CD8-positive, alpha-beta memory T cell (primary cell): ENCODE measurements around the gene NIPAL4. TPM values are rescaled to one million over a fixed set of nuclear protein-coding genes. Genes with fewer than 3 reads are reported as not detected.

ENCODE experiments used
- CTCF ChIA-PET: fragments of 350-600 bp; sonication (Branson Sonifier 250); formaldehyde crosslinking; loops from one replicate; lab custom pipeline; 2021; ENCODE audit warnings: antibody characterized with exemption; lab: Charles Lee
- POLR2A ChIA-PET: fragments of 350-600 bp; sonication (Branson Sonifier 250); formaldehyde crosslinking; loops from one replicate; lab custom pipeline; 2021; ENCODE audit warnings: antibody characterized with exemption; lab: Charles Lee
- DNase-seq, 5 donors: peaks; one replicate each; pipeline versions ENCODE4 v3.0.0 to v3.0.0-alpha.2; 2020 to 2022; ENCODE audit warnings: mixed read lengths in 1 of 5
- H3K27ac ChIP-seq: one replicate; pipeline ENCODE4 v1.7.0; 2013; ENCODE audit warnings: low read depth, mild to moderate bottlenecking, low read length, moderate library complexity
- H3K27me3 ChIP-seq: 2 replicates; pipeline ENCODE4 v1.7.0; 2013; ENCODE audit warnings: low read length, mild to moderate bottlenecking; ENCODE audit not compliant: insufficient read depth, poor library complexity, severe bottlenecking
- H3K36me3 ChIP-seq: 2 replicates; pipeline ENCODE4 v1.7.0; 2013; ENCODE audit warnings: mild to moderate bottlenecking, low read length, moderate library complexity; ENCODE audit not compliant: insufficient read depth
- H3K4me1 ChIP-seq: 2 replicates; pipeline ENCODE4 v1.7.0; 2013; ENCODE audit warnings: mild to moderate bottlenecking, low read length, moderate library complexity; ENCODE audit not compliant: insufficient read depth
- H3K4me3 ChIP-seq: 2 replicates; pipeline ENCODE4 v1.7.0; 2013; ENCODE audit warnings: mild to moderate bottlenecking, low read length
- H3K9me3 ChIP-seq: 2 replicates; pipeline ENCODE4 v1.7.0; 2013; ENCODE audit warnings: mild to moderate bottlenecking, low read length
- H3K27ac Mint-ChIP-seq, 8 donors: one replicate each; pipeline ENCODE4 v1.8.0; 2020 to 2021; ENCODE audit warnings: mixed read lengths in 8 of 8, mild to moderate bottlenecking in 6 of 8, inconsistent platforms in 3 of 8, moderate library complexity in 3 of 8
- H3K27me3 Mint-ChIP-seq, 2 donors: one replicate each; pipeline ENCODE4 v1.8.0; 2020 to 2021; ENCODE audit warnings: mixed read lengths in 2 of 2, mild to moderate bottlenecking in 1 of 2, moderate library complexity in 1 of 2
- H3K36me3 Mint-ChIP-seq, 3 donors: one replicate each; pipeline ENCODE4 v1.8.0; 2020 to 2021; ENCODE audit warnings: mixed read lengths in 3 of 3, inconsistent platforms in 1 of 3, mild to moderate bottlenecking in 1 of 3
- H3K4me1 Mint-ChIP-seq, 3 donors: one replicate each; pipeline ENCODE4 v1.8.0; 2020 to 2021; ENCODE audit warnings: mixed read lengths in 3 of 3, inconsistent platforms in 1 of 3, mild to moderate bottlenecking in 1 of 3
- H3K4me3 Mint-ChIP-seq, 7 donors: one replicate each; pipeline ENCODE4 v1.8.0; 2020 to 2021; ENCODE audit warnings: mixed read lengths in 7 of 7, mild to moderate bottlenecking in 6 of 7, moderate library complexity in 4 of 7, inconsistent platforms in 2 of 7
- H3K9me3 Mint-ChIP-seq, 5 donors: one replicate each; pipeline ENCODE4 v1.8.0; 2020 to 2022; ENCODE audit warnings: mixed read lengths in 5 of 5, mild to moderate bottlenecking in 3 of 5, moderate library complexity in 2 of 5, inconsistent platforms in 1 of 5
- polyA plus RNA-seq: library from polyadenylated mRNA; unstranded; fragments of 300-500 nt; fragmentation: Illumina TruSeq; gene quantifications from one replicate; pipeline ENCODE4 v1.2.3, GENCODE V29; 2021
- total RNA-seq, 2 experiments: library from RNA; stranded (reverse); gene quantifications; one replicate each; pipeline ENCODE4 v1.2.3, GENCODE V29; 2021

Gene NIPAL4
- total and polyA plus RNA-seq, 3 experiments from 2014 or later: 1.1 to 1.4 TPM; not detected in 1

GRCh38 chr5:157475432-157475831, 15.4 kb downstream of the NIPAL4 start:
- Histone ChIP-seq H3K4me1 (no peaks in the 10 kb centered on the region), H3K9me3 (no peaks in the 10 kb centered on the region), H3K4me3 (no peak overlapping the region), H3K36me3 (no peaks in the 10 kb centered on the region), H3K27me3 (no peaks in the 10 kb centered on the region), H3K27ac (no peak overlapping the region)
- Mint-ChIP-seq H3K9me3 (no peaks in the 10 kb centered on the region), H3K27me3 (no peaks in the 10 kb centered on the region), H3K4me1 (peaks cover 2 to 24% (median 11%) of the 10 kb centered on the region in 3 donors), H3K36me3 (peaks cover 0 to 11% (median 9%) of the 10 kb centered on the region in 3 donors), H3K27ac (peak overlapping the region in 1 of 8 donors; percentile 48), H3K4me3 (no peak overlapping the region)
- CTCF ChIA-PET: no interaction called here
- POLR2A ChIA-PET: no interaction called here
- DNase-seq: no peak

GRCh38 chr5:157476702-157477408, 16.8 kb downstream of the NIPAL4 start:
- H3K4me3 Mint-ChIP-seq: no peak overlapping the region
- H3K9me3 Mint-ChIP-seq: no peaks in the 10 kb centered on the region
- peaks cover 0 to 20% (median 9%) of the 10 kb centered on the region in 3 donors for H3K36me3 Mint-ChIP-seq
- no peaks in the 10 kb centered on the region for H3K9me3 ChIP-seq
- H3K27ac ChIP-seq: no peak overlapping the region
- H3K27ac Mint-ChIP-seq: peak overlapping the region in 4 of 8 donors; percentile 4 to 77 (median 17)
- H3K4me1 Mint-ChIP-seq: peaks cover 2 to 28% (median 11%) of the 10 kb centered on the region in 3 donors
- no peaks in the 10 kb centered on the region for H3K4me1 ChIP-seq
- POLR2A ChIA-PET: no interaction called here
- H3K4me3 ChIP-seq: no peak overlapping the region
- H3K27me3 ChIP-seq: no peaks in the 10 kb centered on the region
- CTCF ChIA-PET: interaction anchor here (1.0 to 2.5 kb wide), 2 partner anchors 15 to 266 kb away, joined by 5 to 7 read pairs; partner anchors contain the start of gene LSM11
- H3K36me3 ChIP-seq: no peaks in the 10 kb centered on the region
- DNase-seq: peak in 2 of 5 donors; percentile 7 to 15
- H3K27me3 Mint-ChIP-seq: no peaks in the 10 kb centered on the region

GRCh38 chr5:157477814-157478494, 17.9 kb downstream of the NIPAL4 start:
- H3K4me1 ChIP-seq: no peaks in the 10 kb centered on the region
- H3K27me3 ChIP-seq: no peaks in the 10 kb centered on the region
- H3K4me3 ChIP-seq: no peak overlapping the region
- no peak for DNase-seq
- Mint-ChIP-seq H3K4me3 (no peak overlapping the region), H3K36me3 (peaks cover 6 to 29% (median 16%) of the 10 kb centered on the region in 3 donors), H3K9me3 (no peaks in the 10 kb centered on the region), H3K27me3 (peaks cover 0 to 1% of the 10 kb centered on the region in 2 donors), H3K4me1 (peaks cover 2 to 28% (median 11%) of the 10 kb centered on the region in 3 donors), H3K27ac (peak overlapping the region in 3 of 8 donors; percentile 32 to 79 (median 70))
- H3K36me3 ChIP-seq: no peaks in the 10 kb centered on the region
- POLR2A ChIA-PET: no interaction called here
- CTCF ChIA-PET: interaction anchor here (2.5 kb wide), 1 partner anchor 265 kb away, joined by 7 read pairs; the partner anchor contains the start of gene LSM11
- H3K27ac ChIP-seq: no peak overlapping the region
- no peaks in the 10 kb centered on the region for H3K9me3 ChIP-seq

- peaks cover 0 to 1% of the 10 kb centered on the region in 2 donors for H3K27me3 Mint-ChIP-seq
- Histone ChIP-seq H3K4me1 (no peaks in the 10 kb centered on the region), H3K27me3 (no peaks in the 10 kb centered on the region), H3K4me3 (no peak overlapping the region), H3K27ac (no peak overlapping the region), H3K36me3 (no peaks in the 10 kb centered on the region), H3K9me3 (no peaks in the 10 kb centered on the region)
- no peaks in the 10 kb centered on the region for H3K9me3 Mint-ChIP-seq
- no peak overlapping the region for H3K4me3 Mint-ChIP-seq
- DNase-seq: no peak
- CTCF ChIA-PET: interaction anchor here (1.5 kb wide), 1 partner anchor 47 kb away, joined by 6 read pairs; no protein-coding TSS in a partner anchor
- POLR2A ChIA-PET: no interaction called here
- H3K36me3 Mint-ChIP-seq: peaks cover 6 to 33% (median 13%) of the 10 kb centered on the region in 3 donors
- peak overlapping the region in 4 of 8 donors; percentile 32 to 76 (median 68) for H3K27ac Mint-ChIP-seq
- peaks cover 2 to 28% (median 11%) of the 10 kb centered on the region in 3 donors for H3K4me1 Mint-ChIP-seq
These were observed 18.7 kb downstream of the NIPAL4 start for GRCh38 chr5:157478726-157479125.

GRCh38 chr5:157479166-157479565, 19.2 kb downstream of the NIPAL4 start:
- H3K36me3 ChIP-seq: no peaks in the 10 kb centered on the region
- ChIA-PET POLR2A (no interaction called here), CTCF (interaction anchor here (1.5 kb wide), 1 partner anchor 47 kb away, joined by 6 read pairs; no protein-coding TSS in a partner anchor)
- H3K4me1 ChIP-seq: no peaks in the 10 kb centered on the region
- Mint-ChIP-seq H3K27ac (peak overlapping the region in 4 of 8 donors; percentile 20 to 70 (median 64)), H3K4me1 (peaks cover 2 to 28% (median 11%) of the 10 kb centered on the region in 3 donors), H3K9me3 (no peaks in the 10 kb centered on the region), H3K27me3 (peaks cover 0 to 1% of the 10 kb centered on the region in 2 donors), H3K36me3 (peaks cover 6 to 37% (median 13%) of the 10 kb centered on the region in 3 donors), H3K4me3 (no peak overlapping the region)
- H3K27me3 ChIP-seq: no peaks in the 10 kb centered on the region
- H3K27ac ChIP-seq: no peak overlapping the region
- no peak overlapping the region for H3K4me3 ChIP-seq
- no peaks in the 10 kb centered on the region for H3K9me3 ChIP-seq
- no peak for DNase-seq

- peaks cover 0 to 1% of the 10 kb centered on the region in 2 donors for H3K27me3 Mint-ChIP-seq
- H3K9me3 ChIP-seq: no peaks in the 10 kb centered on the region
- H3K36me3 ChIP-seq: no peaks in the 10 kb centered on the region
- no peak overlapping the region for H3K4me3 ChIP-seq
- no peaks in the 10 kb centered on the region for H3K9me3 Mint-ChIP-seq
- H3K4me1 ChIP-seq: no peaks in the 10 kb centered on the region
- peak overlapping the region in 4 of 8 donors; percentile 13 to 51 (median 38) for H3K27ac Mint-ChIP-seq
- no peaks in the 10 kb centered on the region for H3K27me3 ChIP-seq
- DNase-seq: no peak
- H3K4me1 Mint-ChIP-seq: peaks cover 2 to 28% (median 11%) of the 10 kb centered on the region in 3 donors
- ChIA-PET POLR2A (no interaction called here), CTCF (interaction anchor here (1.1 to 1.5 kb wide), 2 partner anchors 17 to 48 kb away, joined by 3 to 6 read pairs; no protein-coding TSS in a partner anchor)
- peaks cover 6 to 40% (median 13%) of the 10 kb centered on the region in 3 donors for H3K36me3 Mint-ChIP-seq
- no peak overlapping the region for H3K4me3 Mint-ChIP-seq
- H3K27ac ChIP-seq: no peak overlapping the region
These were observed 19.8 kb downstream of the NIPAL4 start for GRCh38 chr5:157479612-157480510.

- ChIA-PET CTCF (interaction anchor here (1.1 to 1.2 kb wide), 2 partner anchors 19 to 262 kb away, joined by 3 read pairs; partner anchors contain the start of gene LSM11), POLR2A (no interaction called here)
- no peak for DNase-seq
- no peak overlapping the region for H3K4me3 Mint-ChIP-seq
- Histone ChIP-seq H3K27me3 (no peaks in the 10 kb centered on the region), H3K27ac (no peak overlapping the region), H3K4me1 (no peaks in the 10 kb centered on the region), H3K9me3 (no peaks in the 10 kb centered on the region), H3K36me3 (no peaks in the 10 kb centered on the region), H3K4me3 (no peak overlapping the region)
- H3K36me3 Mint-ChIP-seq: peaks cover 6 to 44% (median 15%) of the 10 kb centered on the region in 3 donors
- peaks cover 4 to 28% (median 13%) of the 10 kb centered on the region in 3 donors for H3K4me1 Mint-ChIP-seq
- no peaks in the 10 kb centered on the region for H3K9me3 Mint-ChIP-seq
- peaks cover 0 to 1% of the 10 kb centered on the region in 2 donors for H3K27me3 Mint-ChIP-seq
- H3K27ac Mint-ChIP-seq: peak overlapping the region in 1 of 8 donors; percentile 71
These were observed 21.3 kb downstream of the NIPAL4 start for GRCh38 chr5:157481265-157481664.
